WTC11 (cell line): ENCODE data around the gene STARD13. TPM values are rescaled to one million over a fixed set of nuclear protein-coding genes. Genes with fewer than 3 reads are reported as not detected.

Experiments used
- ATAC-seq: fragments of 200-7000 bp; cut with Tn5 transposase; 2 replicates; pipeline ENCODE4 v1.10.0; 2021; ENCODE audit warnings: mild to moderate bottlenecking, moderate library complexity
- CTCF ChIA-PET: fragments of 300-600 bp; sonication (Branson Sonifier 250); formaldehyde crosslinking; loops from one replicate; lab custom pipeline; 2021; ENCODE audit warnings: antibody characterized with exemption; lab: Charles Lee
- POLR2A ChIA-PET: fragments of 350-600 bp; sonication (Branson Sonifier 250); formaldehyde crosslinking; loops from one replicate; lab custom pipeline; 2021; ENCODE audit warnings: antibody characterized with exemption; lab: Charles Lee
- DNase-seq: peaks from one replicate; pipeline ENCODE4 v3.0.0; 2021; ENCODE audit warnings: low spot score
- H3K27ac Mint-ChIP-seq: 2 replicates; pipeline ENCODE4 v1.8.0; 2021; ENCODE audit warnings: mixed read lengths
- H3K27me3 Mint-ChIP-seq: 2 replicates; pipeline ENCODE4 v1.8.0; 2021; ENCODE audit warnings: low read depth, mild to moderate bottlenecking, moderate library complexity, mixed read lengths
- H3K36me3 Mint-ChIP-seq: 2 replicates; pipeline ENCODE4 v1.8.0; 2021; ENCODE audit warnings: mixed read lengths
- H3K4me1 Mint-ChIP-seq: 2 replicates; pipeline ENCODE4 v1.8.0; 2022; ENCODE audit warnings: mixed read lengths
- H3K4me3 Mint-ChIP-seq: 2 replicates; pipeline ENCODE4 v1.8.0; 2021; ENCODE audit warnings: mild to moderate bottlenecking, moderate library complexity, mixed read lengths
- H3K9me3 Mint-ChIP-seq: 2 replicates; pipeline ENCODE4 v1.8.0; 2021; ENCODE audit warnings: mixed read lengths
- FOXP1 ChIP-seq: sonication (generic); formaldehyde crosslinking; IDR thresholded peaks from 2 replicates; pipeline ENCODE4 v1.8.0; 2022; ENCODE audit warnings: missing genetic modification reagents, mild to moderate bottlenecking, moderate library complexity, borderline replicate concordance
- HMGA2 ChIP-seq: fragments of 250-450 bp; sonication (Bioruptor Pico); IDR thresholded peaks from 2 replicates; pipeline ENCODE4 v1.4.0; 2021; ENCODE audit warnings: mild to moderate bottlenecking, moderate library complexity
- JUN ChIP-seq: sonication (generic); formaldehyde crosslinking; IDR thresholded peaks from 2 replicates; pipeline ENCODE4 v1.8.0; 2023; ENCODE audit warnings: mild to moderate bottlenecking, missing genetic modification reagents
- OVOL2 ChIP-seq: fragments of 250-450 bp; sonication (Bioruptor Pico); IDR thresholded peaks from 2 replicates; pipeline ENCODE4 v1.9.0; 2021; ENCODE audit warnings: mild to moderate bottlenecking, borderline replicate concordance
- RORB ChIP-seq: fragments of 250-450 bp; sonication (Bioruptor Pico); IDR thresholded peaks from 2 replicates; pipeline ENCODE4 v1.9.0; 2021; ENCODE audit warnings: mild to moderate bottlenecking
- SMAD4 ChIP-seq: sonication (generic); formaldehyde crosslinking; IDR thresholded peaks from 2 replicates; pipeline ENCODE4 v1.8.0; 2022; ENCODE audit warnings: mild to moderate bottlenecking, missing genetic modification reagents
- TEAD1 ChIP-seq: sonication (generic); formaldehyde crosslinking; IDR thresholded peaks from 2 replicates; pipeline ENCODE4 v1.8.0; 2022; ENCODE audit warnings: mild to moderate bottlenecking, missing genetic modification reagents
- ZNF138 ChIP-seq: sonication (generic); formaldehyde crosslinking; conservative IDR thresholded peaks from 2 replicates; pipeline ENCODE4 v1.8.1; 2022; ENCODE audit warnings: mild to moderate bottlenecking, moderate library complexity, missing genetic modification reagents
- ZNF396 ChIP-seq: fragments of 250-450 bp; sonication (Bioruptor Pico); IDR thresholded peaks from 2 replicates; pipeline ENCODE4 v1.8.0; 2021; ENCODE audit warnings: mild to moderate bottlenecking, moderate library complexity, borderline replicate concordance
- total RNA-seq: library from RNA; stranded (reverse); gene quantifications from 3 replicates; pipeline ENCODE4 v1.2.3, GENCODE V29; 2021
- TF ChIP-seq, protein P1 (sequence below): fragments of 250-450 bp; sonication (Bioruptor Pico); IDR thresholded peaks from 2 replicates; pipeline ENCODE4 v1.8.0; 2021; ENCODE audit warnings: mild to moderate bottlenecking
- TF ChIP-seq, protein P2 (sequence below): fragments of 250-450 bp; sonication (Bioruptor Pico); IDR thresholded peaks from 2 replicates; pipeline ENCODE4 v1.9.0; 2021; ENCODE audit warnings: mild to moderate bottlenecking, borderline replicate concordance
- TF ChIP-seq, protein P3 (sequence below): sonication (generic); formaldehyde crosslinking; IDR thresholded peaks from 2 replicates; pipeline ENCODE4 v1.8.1; 2023; ENCODE audit warnings: mild to moderate bottlenecking, missing genetic modification reagents
- TF ChIP-seq, protein P4 (sequence below): sonication (generic); formaldehyde crosslinking; IDR thresholded peaks from 2 replicates; pipeline ENCODE4 v1.8.1; 2023; ENCODE audit warnings: mild to moderate bottlenecking, missing genetic modification reagents, moderate library complexity
- TF ChIP-seq, protein P5 (sequence below): sonication (generic); formaldehyde crosslinking; conservative IDR thresholded peaks from 2 replicates; pipeline ENCODE4 v1.8.1; 2022; ENCODE audit warnings: mild to moderate bottlenecking, missing genetic modification reagents
- TF ChIP-seq, protein P6 (sequence below): sonication (generic); formaldehyde crosslinking; IDR thresholded peaks from 2 replicates; pipeline ENCODE4 v1.8.1; 2023; ENCODE audit warnings: mild to moderate bottlenecking, missing genetic modification reagents

Gene STARD13
- total RNA-seq, 1 experiment from 2014 or later: 4.4 TPM

DNA sequence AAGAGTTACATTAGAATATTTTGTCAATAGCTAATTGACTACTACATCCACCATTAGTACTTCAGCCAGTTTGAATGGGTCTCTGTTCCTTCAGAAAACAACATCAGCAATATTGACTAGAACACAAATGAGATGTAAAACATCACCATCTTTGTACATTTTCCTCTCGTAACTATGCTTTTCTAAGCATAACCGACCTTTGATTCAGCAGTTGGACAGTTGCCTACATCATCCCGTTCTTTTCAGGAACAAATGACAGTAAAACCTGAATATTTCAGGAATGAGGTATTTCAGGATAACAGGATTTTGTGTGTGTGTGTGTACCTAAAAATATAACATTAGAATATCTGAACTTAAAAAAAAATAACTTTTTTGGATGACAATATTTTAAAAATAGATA, 60.9 kb downstream of the STARD13 start (continued):
- TF ChIP-seq, protein P1, sequence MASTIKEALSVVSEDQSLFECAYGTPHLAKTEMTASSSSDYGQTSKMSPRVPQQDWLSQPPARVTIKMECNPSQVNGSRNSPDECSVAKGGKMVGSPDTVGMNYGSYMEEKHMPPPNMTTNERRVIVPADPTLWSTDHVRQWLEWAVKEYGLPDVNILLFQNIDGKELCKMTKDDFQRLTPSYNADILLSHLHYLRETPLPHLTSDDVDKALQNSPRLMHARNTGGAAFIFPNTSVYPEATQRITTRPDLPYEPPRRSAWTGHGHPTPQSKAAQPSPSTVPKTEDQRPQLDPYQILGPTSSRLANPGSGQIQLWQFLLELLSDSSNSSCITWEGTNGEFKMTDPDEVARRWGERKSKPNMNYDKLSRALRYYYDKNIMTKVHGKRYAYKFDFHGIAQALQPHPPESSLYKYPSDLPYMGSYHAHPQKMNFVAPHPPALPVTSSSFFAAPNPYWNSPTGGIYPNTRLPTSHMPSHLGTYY: no peak

DNA sequence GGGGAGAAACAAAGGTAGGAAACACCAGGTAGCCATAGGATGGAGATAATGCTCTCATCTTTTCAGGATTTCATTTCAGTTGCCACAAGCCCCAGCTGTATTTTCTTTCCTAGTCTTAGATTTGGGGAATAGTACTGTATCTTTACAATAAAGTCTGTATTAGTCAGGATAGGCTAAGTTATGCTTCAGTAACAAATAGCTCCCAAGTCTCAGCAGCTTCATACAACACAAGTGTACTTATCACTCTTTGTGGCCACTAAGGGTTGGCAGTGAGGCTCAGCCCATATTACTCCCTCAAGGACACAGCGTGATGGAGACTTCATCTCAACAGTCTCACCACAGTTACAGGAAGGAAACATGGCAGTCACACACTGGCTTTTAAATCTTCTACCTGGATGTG, 61.4 kb downstream of the STARD13 start:
- peaks cover 25% of the 10 kb centered on the region for H3K4me1 Mint-ChIP-seq
- ATAC-seq (no peak), DNase-seq (no peak)
- ChIA-PET CTCF (no interaction called here), POLR2A (no interaction called here)
- no peak overlapping the region for H3K27ac Mint-ChIP-seq
- no peak overlapping the region for H3K4me3 Mint-ChIP-seq
- TF ChIP-seq, protein P2, sequence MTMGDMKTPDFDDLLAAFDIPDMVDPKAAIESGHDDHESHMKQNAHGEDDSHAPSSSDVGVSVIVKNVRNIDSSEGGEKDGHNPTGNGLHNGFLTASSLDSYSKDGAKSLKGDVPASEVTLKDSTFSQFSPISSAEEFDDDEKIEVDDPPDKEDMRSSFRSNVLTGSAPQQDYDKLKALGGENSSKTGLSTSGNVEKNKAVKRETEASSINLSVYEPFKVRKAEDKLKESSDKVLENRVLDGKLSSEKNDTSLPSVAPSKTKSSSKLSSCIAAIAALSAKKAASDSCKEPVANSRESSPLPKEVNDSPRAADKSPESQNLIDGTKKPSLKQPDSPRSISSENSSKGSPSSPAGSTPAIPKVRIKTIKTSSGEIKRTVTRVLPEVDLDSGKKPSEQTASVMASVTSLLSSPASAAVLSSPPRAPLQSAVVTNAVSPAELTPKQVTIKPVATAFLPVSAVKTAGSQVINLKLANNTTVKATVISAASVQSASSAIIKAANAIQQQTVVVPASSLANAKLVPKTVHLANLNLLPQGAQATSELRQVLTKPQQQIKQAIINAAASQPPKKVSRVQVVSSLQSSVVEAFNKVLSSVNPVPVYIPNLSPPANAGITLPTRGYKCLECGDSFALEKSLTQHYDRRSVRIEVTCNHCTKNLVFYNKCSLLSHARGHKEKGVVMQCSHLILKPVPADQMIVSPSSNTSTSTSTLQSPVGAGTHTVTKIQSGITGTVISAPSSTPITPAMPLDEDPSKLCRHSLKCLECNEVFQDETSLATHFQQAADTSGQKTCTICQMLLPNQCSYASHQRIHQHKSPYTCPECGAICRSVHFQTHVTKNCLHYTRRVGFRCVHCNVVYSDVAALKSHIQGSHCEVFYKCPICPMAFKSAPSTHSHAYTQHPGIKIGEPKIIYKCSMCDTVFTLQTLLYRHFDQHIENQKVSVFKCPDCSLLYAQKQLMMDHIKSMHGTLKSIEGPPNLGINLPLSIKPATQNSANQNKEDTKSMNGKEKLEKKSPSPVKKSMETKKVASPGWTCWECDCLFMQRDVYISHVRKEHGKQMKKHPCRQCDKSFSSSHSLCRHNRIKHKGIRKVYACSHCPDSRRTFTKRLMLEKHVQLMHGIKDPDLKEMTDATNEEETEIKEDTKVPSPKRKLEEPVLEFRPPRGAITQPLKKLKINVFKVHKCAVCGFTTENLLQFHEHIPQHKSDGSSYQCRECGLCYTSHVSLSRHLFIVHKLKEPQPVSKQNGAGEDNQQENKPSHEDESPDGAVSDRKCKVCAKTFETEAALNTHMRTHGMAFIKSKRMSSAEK (CRISPR knock-in tag): no peak
- H3K9me3 Mint-ChIP-seq: peaks cover 14% of the 10 kb centered on the region
- H3K27me3 Mint-ChIP-seq: no peaks in the 10 kb centered on the region
- H3K36me3 Mint-ChIP-seq: peaks cover 13% of the 10 kb centered on the region

DNA sequence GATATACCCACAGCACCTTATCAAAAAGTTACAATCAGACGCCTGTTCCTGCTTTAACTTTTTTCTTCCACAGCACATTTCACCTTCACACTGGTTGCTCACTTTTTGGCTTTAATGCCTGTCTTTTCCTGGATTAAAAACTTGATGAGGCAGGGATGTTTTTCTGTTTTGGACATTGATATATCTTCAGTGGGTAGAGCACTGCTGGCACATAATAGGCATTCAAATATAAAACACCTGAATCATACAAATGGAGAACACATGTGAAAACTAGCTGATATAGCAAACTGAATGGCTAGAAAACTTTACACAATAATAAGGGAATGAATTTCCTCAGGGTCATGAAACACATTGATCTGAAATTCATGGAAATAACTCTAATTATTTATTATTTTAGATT, 65.6 kb downstream of the STARD13 start:
- H3K27ac Mint-ChIP-seq: no peak overlapping the region
- peaks cover 11% of the 10 kb centered on the region for H3K9me3 Mint-ChIP-seq
- H3K27me3 Mint-ChIP-seq: no peaks in the 10 kb centered on the region
- TF ChIP-seq, protein P3, sequence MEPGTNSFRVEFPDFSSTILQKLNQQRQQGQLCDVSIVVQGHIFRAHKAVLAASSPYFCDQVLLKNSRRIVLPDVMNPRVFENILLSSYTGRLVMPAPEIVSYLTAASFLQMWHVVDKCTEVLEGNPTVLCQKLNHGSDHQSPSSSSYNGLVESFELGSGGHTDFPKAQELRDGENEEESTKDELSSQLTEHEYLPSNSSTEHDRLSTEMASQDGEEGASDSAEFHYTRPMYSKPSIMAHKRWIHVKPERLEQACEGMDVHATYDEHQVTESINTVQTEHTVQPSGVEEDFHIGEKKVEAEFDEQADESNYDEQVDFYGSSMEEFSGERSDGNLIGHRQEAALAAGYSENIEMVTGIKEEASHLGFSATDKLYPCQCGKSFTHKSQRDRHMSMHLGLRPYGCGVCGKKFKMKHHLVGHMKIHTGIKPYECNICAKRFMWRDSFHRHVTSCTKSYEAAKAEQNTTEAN: no peak
- TF ChIP-seq, protein P4, sequence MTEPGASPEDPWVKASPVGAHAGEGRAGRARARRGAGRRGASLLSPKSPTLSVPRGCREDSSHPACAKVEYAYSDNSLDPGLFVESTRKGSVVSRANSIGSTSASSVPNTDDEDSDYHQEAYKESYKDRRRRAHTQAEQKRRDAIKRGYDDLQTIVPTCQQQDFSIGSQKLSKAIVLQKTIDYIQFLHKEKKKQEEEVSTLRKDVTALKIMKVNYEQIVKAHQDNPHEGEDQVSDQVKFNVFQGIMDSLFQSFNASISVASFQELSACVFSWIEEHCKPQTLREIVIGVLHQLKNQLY: no peak
- TF ChIP-seq, protein P5, sequence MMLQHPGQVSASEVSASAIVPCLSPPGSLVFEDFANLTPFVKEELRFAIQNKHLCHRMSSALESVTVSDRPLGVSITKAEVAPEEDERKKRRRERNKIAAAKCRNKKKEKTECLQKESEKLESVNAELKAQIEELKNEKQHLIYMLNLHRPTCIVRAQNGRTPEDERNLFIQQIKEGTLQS: no peak
- TF ChIP-seq ZNF396: no peak
- no peak for TF ChIP-seq HMGA2 (CRISPR knock-in tag)
- TF ChIP-seq OVOL2 (CRISPR knock-in tag): no peak
- no peak for TF ChIP-seq TEAD1 (CRISPR knock-in tag)
- no peak for TF ChIP-seq JUN (CRISPR knock-in tag)
- TF ChIP-seq, all 79 proteins: peak for 0
- POLR2A ChIA-PET: no interaction called here
- H3K36me3 Mint-ChIP-seq: peaks cover 11% of the 10 kb centered on the region
- DNase-seq (no peak), ATAC-seq (no peak)
- CTCF ChIA-PET: no interaction called here
- peaks cover 6% of the 10 kb centered on the region for H3K4me1 Mint-ChIP-seq
- H3K4me3 Mint-ChIP-seq: no peak overlapping the region

DNA sequence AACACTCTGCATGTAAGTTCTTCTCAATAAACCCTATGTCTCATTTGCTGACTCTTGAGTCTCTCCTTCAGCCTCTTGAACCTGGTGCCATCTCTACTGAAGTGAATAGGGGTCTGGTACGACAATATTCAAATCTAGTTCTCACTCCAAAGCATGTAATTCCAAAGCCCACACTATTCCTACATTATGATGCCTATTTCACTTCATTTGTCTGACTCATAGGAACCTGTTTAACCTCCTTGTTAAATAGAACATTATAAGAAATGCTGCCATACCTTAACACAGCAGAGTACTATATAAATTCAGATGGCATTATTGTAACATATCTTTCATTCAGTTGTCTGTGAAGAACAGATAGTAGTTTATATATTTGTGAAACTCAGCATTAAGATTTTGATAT, 67.1 kb downstream of the STARD13 start:
- ChIA-PET POLR2A (no interaction called here), CTCF (no interaction called here)
- no peaks in the 10 kb centered on the region for H3K27me3 Mint-ChIP-seq
- H3K9me3 Mint-ChIP-seq: no peaks in the 10 kb centered on the region
- DNase-seq (no peak), ATAC-seq (no peak)
- H3K4me3 Mint-ChIP-seq: no peak overlapping the region
- peaks cover 20% of the 10 kb centered on the region for H3K4me1 Mint-ChIP-seq
- 0 out of 2 replicates have a peak overlapping the region, but pooled peaks have one; percentile 9 for H3K27ac Mint-ChIP-seq
- no peaks in the 10 kb centered on the region for H3K36me3 Mint-ChIP-seq
- TF ChIP-seq, protein P6, sequence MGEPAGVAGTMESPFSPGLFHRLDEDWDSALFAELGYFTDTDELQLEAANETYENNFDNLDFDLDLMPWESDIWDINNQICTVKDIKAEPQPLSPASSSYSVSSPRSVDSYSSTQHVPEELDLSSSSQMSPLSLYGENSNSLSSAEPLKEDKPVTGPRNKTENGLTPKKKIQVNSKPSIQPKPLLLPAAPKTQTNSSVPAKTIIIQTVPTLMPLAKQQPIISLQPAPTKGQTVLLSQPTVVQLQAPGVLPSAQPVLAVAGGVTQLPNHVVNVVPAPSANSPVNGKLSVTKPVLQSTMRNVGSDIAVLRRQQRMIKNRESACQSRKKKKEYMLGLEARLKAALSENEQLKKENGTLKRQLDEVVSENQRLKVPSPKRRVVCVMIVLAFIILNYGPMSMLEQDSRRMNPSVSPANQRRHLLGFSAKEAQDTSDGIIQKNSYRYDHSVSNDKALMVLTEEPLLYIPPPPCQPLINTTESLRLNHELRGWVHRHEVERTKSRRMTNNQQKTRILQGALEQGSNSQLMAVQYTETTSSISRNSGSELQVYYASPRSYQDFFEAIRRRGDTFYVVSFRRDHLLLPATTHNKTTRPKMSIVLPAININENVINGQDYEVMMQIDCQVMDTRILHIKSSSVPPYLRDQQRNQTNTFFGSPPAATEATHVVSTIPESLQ: no peak
- no peak for TF ChIP-seq FOXP1 (CRISPR knock-in tag)
- TF ChIP-seq, protein P3: no peak
- no peak for TF ChIP-seq SMAD4
- TF ChIP-seq ZNF138 (CRISPR knock-in tag): no peak
- TF ChIP-seq TEAD1 (CRISPR knock-in tag): no peak
- no peak for TF ChIP-seq RORB (CRISPR knock-in tag)
